Mucosa of stomach (tissue), 1 donor: ENCODE results near the gene INO80C.
A peak's percentile ranks its signal among the peaks of the same experiment; 100 is the strongest.

ENCODE experiments used
- H3K27me3 ChIP-seq: one replicate; pipeline ENCODE4 v1.7.0; 2013; ENCODE audit warnings: mild to moderate bottlenecking, low read length; ENCODE audit not compliant: control insufficient read depth, insufficient read depth
- H3K36me3 ChIP-seq: one replicate; pipeline ENCODE4 v1.7.0; 2013; ENCODE audit warnings: low read length; ENCODE audit not compliant: control insufficient read depth, insufficient read depth
- H3K4me1 ChIP-seq: one replicate; pipeline ENCODE4 v1.7.0; 2013; ENCODE audit warnings: mild to moderate bottlenecking, low read length; ENCODE audit not compliant: control insufficient read depth, insufficient read depth
- H3K4me3 ChIP-seq: one replicate; pipeline ENCODE4 v1.7.0; 2013; ENCODE audit warnings: low read length
- H3K9ac ChIP-seq: one replicate; pipeline ENCODE4 v1.7.0; 2013; ENCODE audit warnings: mild to moderate bottlenecking, low read length, moderate library complexity
- H3K9me3 ChIP-seq: one replicate; pipeline ENCODE4 v1.7.0; 2013; ENCODE audit warnings: mild to moderate bottlenecking, low read length, moderate library complexity; ENCODE audit not compliant: control insufficient read depth
- donor health status: Pancreatic carcinoma.

Gene INO80C

DNA sequence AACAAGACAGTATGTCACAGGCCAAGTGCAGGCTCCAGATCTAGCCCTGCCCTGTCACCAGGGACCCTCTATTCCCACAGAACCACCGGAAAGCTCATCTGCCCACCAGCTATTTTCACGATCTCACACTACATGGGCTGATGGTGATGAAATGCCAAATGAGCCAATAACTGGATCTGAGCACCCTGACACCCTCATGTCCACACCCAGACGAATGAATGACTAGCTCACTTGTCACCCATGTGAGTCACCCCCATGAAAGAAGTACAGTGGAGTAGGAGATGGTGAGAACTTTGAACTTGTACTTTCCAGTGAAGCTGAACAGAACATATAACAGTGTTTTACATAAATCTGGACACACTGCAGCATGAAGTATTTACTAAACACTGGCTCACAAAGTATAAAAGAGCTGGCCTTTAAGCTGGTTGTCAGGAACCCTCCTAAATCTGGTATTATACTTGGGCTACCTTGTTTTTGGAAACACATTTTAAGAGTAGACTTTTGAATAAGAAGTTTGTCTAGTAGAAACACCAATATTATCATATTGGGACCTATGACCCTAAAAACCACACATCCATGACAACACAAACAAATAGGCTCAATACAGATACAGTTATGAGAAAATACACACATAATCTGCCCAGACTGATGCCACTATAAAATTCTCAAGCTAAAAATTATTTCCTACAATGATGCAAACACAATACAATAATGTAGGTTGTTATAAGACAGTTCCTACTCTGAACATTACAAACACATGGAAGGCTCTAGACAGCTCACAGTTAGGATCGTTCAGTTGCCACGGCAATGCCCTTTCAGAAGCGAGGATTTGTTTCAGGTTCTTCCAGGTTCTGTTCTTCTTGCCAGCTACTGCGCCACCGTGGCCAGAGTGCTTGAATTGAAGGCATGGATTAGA is 19.0 kb downstream of the INO80C start:
- peaks cover 56% of the 10 kb centered on the region for H3K4me1 ChIP-seq
- H3K4me3 ChIP-seq: peak overlapping the region; percentile 15
- no peaks in the 10 kb centered on the region for H3K36me3 ChIP-seq
- peak overlapping the region; percentile 48 for H3K9ac ChIP-seq
- H3K27me3 ChIP-seq: no peaks in the 10 kb centered on the region
- no peaks in the 10 kb centered on the region for H3K9me3 ChIP-seq

DNA sequence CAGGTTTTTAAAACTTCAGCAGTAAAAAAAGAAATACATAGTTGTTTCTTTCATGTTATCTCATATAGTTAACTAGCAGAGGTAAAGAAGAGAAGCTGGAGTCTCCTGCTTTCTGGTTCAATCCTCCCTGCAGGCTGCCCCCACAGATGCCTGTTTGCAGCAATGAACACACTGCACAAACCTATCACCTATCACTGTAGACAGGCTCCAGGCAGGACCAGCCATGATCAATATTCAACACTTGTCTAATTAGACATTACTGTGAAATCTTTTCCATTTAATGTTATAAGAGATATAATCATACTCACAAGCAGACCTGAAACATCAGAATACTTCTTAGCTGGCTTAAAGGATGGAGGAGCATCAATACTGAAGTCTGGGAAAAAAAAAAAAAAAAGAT is 19.8 kb downstream of the INO80C start:
- Histone ChIP-seq H3K9me3 (no peaks in the 10 kb centered on the region), H3K27me3 (no peaks in the 10 kb centered on the region), H3K4me1 (peaks cover 48% of the 10 kb centered on the region), H3K36me3 (no peaks in the 10 kb centered on the region), H3K9ac (peak overlapping the region; percentile 23), H3K4me3 (no peak overlapping the region)

DNA sequence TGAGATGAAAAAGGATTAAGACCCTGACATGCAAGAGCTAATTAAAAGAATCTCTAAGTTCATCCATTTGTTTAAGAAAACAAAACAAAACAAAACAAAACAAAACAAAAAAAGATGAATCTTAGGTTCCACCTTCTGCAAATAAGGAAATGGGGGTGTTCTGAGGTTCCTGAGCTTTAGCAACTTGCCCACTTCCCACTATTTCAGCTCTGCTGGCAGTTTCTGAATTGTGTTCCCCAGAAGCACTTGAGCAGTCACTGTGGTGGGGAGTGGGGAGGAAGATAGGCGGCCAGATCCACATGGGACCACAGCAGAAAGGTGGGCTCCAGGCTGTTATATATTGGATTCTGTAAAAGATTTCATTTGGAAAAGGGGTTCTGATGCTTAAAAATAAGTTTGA is 20.3 kb downstream of the INO80C start:
- H3K9ac ChIP-seq: peak overlapping the region; percentile 23
- no peaks in the 10 kb centered on the region for H3K9me3 ChIP-seq
- H3K36me3 ChIP-seq: no peaks in the 10 kb centered on the region

DNA sequence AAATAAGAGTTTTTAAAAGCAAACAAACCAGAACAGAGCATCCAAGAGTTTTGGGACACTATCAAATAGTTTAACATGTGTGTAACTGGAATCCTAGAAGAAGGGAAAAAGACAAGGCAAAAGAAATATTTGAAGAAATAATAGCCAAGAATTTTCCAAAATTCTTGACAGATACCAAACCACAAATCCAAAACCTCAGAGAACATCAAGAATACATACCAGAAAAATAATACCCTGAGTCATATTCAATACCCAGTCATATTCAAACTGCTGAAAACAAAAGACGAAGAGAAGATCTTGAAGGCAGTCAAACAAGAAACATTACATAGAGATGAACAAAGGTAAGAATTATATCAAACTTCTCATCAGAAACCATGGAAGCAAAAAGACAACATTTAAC is 22.9 kb downstream of the INO80C start:
- H3K27me3 ChIP-seq: no peaks in the 10 kb centered on the region
- H3K4me1 ChIP-seq: peaks cover 30% of the 10 kb centered on the region
- no peaks in the 10 kb centered on the region for H3K36me3 ChIP-seq
- no peak overlapping the region for H3K4me3 ChIP-seq
- H3K9me3 ChIP-seq: no peaks in the 10 kb centered on the region
- H3K9ac ChIP-seq: no peak overlapping the region

More for the DNA sequence above, 20.3 kb downstream of the INO80C start:
- Histone ChIP-seq H3K4me3 (no peak overlapping the region), H3K4me1 (peaks cover 44% of the 10 kb centered on the region), H3K27me3 (no peaks in the 10 kb centered on the region)

DNA sequence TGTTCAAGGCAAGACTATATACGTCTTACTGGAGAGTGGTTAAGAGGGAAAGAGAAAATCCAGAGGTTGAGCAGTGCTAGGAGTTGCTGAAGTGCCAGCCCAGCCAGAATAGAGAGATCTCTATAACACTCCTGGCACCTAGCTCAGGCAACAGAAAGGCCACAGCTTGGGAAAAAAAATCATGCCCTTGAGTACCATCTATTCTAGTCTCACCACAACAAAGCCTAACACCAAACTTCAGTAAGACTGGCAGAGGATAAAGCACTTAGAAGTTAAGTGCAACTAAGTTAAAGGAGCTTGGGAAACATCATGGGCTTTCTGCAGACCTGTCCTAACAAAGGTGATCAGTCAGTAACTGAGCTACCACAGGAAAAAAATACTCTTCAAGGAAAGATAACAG is 24.2 kb downstream of the INO80C start:
- Histone ChIP-seq H3K27me3 (no peaks in the 10 kb centered on the region), H3K4me3 (no peak overlapping the region)

DNA sequence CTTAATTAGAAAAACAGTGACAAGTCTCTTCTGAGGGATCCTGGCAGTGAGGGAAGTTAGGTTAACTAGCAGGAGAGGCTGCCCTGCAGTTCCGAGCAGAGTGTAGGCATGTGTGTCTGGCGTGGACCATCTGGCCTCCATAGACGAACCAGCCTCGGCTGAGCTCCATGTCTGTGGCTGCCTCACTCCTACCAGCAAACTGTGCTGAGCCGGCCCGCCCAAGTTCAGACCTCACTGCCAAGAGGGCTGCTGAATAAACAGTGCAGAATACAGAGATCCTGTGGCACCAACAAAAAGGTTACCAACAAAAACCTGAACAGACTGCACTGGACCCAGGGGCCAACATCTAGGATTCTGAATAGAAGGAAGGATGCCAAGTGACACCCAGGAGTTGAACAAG is 27.3 kb downstream of the INO80C start:
- H3K9ac ChIP-seq: no peak overlapping the region
- no peak overlapping the region for H3K4me3 ChIP-seq
- peaks cover 22% of the 10 kb centered on the region for H3K4me1 ChIP-seq
- no peaks in the 10 kb centered on the region for H3K9me3 ChIP-seq
- no peaks in the 10 kb centered on the region for H3K36me3 ChIP-seq
- no peaks in the 10 kb centered on the region for H3K27me3 ChIP-seq

More for the DNA sequence above, 24.2 kb downstream of the INO80C start:
- no peaks in the 10 kb centered on the region for H3K36me3 ChIP-seq
- H3K9me3 ChIP-seq: no peaks in the 10 kb centered on the region
- H3K9ac ChIP-seq: no peak overlapping the region
- peaks cover 31% of the 10 kb centered on the region for H3K4me1 ChIP-seq

DNA sequence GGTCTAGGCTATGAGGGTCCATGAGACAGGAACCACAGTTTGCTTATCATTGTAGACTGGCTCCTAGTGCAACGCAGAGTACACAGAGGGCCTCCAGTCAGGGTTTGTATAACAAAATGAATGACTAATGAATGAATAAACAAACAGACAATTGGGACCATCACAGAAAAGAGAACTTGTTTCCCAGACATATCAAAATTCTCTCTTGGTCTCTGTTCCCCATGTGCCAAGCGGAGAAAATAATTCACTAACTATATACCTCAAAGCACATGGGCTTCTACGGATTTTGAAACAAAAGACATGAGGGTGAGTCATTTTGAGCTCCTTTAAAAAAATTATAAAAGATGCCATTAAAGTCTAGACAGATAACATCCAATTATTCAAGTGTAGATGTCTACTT is 28.0 kb downstream of the INO80C start:
- H3K9me3 ChIP-seq: no peaks in the 10 kb centered on the region
- no peak overlapping the region for H3K9ac ChIP-seq
- H3K4me3 ChIP-seq: no peak overlapping the region
- no peaks in the 10 kb centered on the region for H3K36me3 ChIP-seq
- peaks cover 23% of the 10 kb centered on the region for H3K4me1 ChIP-seq
- H3K27me3 ChIP-seq: no peaks in the 10 kb centered on the region

DNA sequence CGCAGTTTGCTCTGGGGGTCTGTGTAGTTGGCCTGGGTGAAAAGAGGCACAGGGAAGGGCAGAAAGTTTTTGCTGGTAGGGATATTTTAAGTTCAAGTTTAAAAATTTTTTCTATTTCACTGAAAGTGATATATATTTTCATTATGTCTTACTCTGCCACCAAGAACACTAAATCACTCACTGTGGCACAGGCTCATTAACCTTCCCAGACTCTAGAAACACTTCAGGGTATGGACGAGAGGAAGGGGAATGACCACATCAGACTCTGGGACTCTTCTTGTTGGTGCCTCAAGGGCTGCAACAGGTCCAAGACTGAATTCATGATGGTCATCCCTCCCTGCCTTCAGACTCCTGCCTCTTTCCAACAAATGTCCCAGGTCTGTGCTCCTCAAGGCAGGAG is 29.0 kb downstream of the INO80C start:
- Histone ChIP-seq H3K9me3 (no peaks in the 10 kb centered on the region), H3K4me1 (peaks cover 28% of the 10 kb centered on the region), H3K9ac (no peak overlapping the region), H3K36me3 (no peaks in the 10 kb centered on the region), H3K27me3 (no peaks in the 10 kb centered on the region), H3K4me3 (no peak overlapping the region)

DNA sequence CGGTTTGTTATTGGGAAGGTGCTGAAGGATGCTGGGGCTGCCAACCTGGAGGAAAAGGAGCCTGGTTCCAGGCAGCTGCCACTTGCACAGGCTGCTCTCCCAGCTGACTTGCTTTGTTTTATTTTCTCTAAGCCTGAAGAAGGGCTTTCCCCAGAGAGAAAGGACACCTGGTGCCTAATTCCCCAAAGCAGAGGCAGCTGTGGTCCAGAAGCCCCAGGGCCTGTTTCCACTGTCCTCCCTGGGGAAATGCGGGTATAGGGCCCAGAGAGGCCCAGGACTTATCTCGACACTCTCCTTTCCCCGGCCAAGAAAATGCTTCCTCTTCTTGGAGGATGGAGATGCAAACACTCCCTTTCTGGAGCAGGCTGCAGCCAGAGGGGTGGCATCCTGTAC is 30.1 kb downstream of the INO80C start:
- Histone ChIP-seq H3K4me3 (no peak overlapping the region), H3K9ac (no peak overlapping the region), H3K27me3 (no peaks in the 10 kb centered on the region), H3K9me3 (no peaks in the 10 kb centered on the region), H3K4me1 (peaks cover 28% of the 10 kb centered on the region), H3K36me3 (no peaks in the 10 kb centered on the region)

DNA sequence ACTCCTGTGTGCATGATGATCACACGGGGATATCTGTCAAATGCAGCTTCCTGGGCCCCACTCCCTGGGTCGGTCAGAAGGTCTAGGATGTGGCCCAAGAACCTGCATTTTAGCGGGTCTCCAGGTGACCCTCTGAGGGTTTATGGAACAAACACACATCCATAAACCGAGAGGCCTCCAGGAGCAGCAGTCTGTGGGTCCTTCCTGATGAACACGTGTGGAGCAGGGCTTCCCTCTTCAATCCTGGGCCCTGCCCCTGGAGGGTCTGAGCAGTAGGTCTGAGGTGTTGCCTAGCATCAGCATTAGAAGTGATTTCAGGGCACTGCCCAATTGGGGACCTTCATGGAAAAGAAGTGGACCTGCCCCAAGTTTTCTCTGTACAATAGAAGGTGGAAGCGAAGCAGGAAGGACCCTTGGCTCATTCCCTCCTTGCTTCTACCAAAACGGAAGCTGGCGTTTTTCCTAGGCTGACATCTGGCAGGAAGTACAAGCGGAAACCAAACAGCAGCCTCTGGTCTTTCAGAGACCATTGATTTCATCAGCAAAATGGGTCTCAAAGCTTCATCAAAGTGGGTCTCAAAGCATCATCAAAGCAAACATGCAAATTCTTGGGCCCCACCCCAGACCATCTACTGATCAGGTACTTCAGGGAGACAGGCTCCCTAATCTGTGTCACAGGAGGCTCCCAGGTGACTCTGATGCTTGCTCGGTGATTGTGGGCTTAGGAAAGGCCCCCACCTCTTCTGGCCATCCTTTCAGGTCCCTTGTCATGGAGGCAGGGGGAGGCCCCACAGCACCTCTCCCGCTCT is 30.7 kb downstream of the INO80C start:
- peaks cover 32% of the 10 kb centered on the region for H3K4me1 ChIP-seq

DNA sequence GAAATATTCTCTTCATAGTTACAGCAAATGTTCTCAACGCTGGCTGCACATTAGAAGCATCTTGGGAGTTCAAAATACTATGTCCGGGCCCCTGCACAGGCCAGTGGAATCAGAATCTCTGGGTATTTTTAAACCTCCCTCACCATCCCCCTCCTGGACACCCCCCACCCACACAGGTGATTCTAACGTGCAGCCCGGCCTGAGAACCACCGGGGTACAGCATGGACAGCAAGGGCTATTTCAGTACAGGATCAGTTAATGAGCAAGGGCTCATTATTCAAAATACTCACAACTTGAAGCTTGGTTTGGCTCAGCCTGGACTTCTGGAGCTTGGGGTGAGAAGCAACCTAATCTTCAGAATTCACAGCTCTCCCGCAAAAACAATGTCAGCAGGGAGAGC is 31.4 kb downstream of the INO80C start:
- peaks cover 39% of the 10 kb centered on the region for H3K4me1 ChIP-seq
- H3K9me3 ChIP-seq: no peaks in the 10 kb centered on the region
- H3K36me3 ChIP-seq: no peaks in the 10 kb centered on the region
- no peak overlapping the region for H3K9ac ChIP-seq
- H3K27me3 ChIP-seq: no peaks in the 10 kb centered on the region
- no peak overlapping the region for H3K4me3 ChIP-seq

More for the DNA sequence above, 30.7 kb downstream of the INO80C start:
- H3K27me3 ChIP-seq: no peaks in the 10 kb centered on the region
- no peak overlapping the region for H3K4me3 ChIP-seq
- no peak overlapping the region for H3K9ac ChIP-seq
- H3K36me3 ChIP-seq: no peaks in the 10 kb centered on the region
- H3K9me3 ChIP-seq: no peaks in the 10 kb centered on the region

DNA sequence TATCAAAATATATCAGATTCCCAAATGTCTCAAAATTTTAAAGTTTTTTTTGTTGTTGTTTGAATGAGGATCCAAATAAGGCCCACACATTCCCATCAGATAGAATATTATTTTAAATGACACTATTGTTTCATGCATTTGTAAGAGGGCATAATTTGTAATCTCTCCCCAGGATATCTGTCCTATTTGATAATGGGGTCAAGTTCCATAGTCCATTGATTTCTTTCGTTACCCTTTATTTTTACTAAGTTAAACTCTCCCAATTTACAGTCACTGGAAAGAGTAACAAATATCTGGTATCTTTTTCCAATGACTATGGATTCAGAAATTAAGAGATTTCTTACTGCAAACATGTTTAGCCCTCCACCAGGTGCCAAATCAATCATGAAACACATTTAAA is 32.4 kb downstream of the INO80C start:
- Histone ChIP-seq H3K4me3 (no peak overlapping the region), H3K9ac (no peak overlapping the region), H3K27me3 (no peaks in the 10 kb centered on the region), H3K4me1 (peaks cover 42% of the 10 kb centered on the region), H3K36me3 (no peaks in the 10 kb centered on the region), H3K9me3 (no peaks in the 10 kb centered on the region)
